Posterior cingulate gyrus (tissue), 11 donors: Measurements from ENCODE around the gene GLO1.

ENCODE experiments used
- DNase-seq, 10 donors: peaks; one replicate each; pipeline versions ENCODE4 v3.0.0 to v3.0.0-alpha.2; 2020 to 2021; ENCODE audit warnings: mixed read lengths in 3 of 10
- intact Hi-C: fragments of 100-400 bp; cut with DNase I; formaldehyde crosslinking; loops from one replicate; pipeline ENCODE4 v1.15.1; 2023

GLO1 gene

GRCh38 chr6:38634518-38634917, 68.4 kb downstream of the GLO1 start:
- intact Hi-C loops = no loop called here
- no peak for DNase-seq

GRCh38 chr6:38632490-38632889, 70.5 kb downstream of the GLO1 start:
- no peak for DNase-seq
- intact Hi-C loops = no loop called here

GRCh38 chr6:38631186-38631783, 71.7 kb downstream of the GLO1 start:
- intact Hi-C loops = no loop called here
- DNase-seq = no peak
